Panc1 (cell line): ENCODE measurements around the gene HTN3. TPM values are rescaled to one million over a fixed set of nuclear protein-coding genes. Genes with fewer than 3 reads are reported as not detected.
"Not testable (repeated sequence)": the region's sequence is repeated elsewhere in the genome, so short reads cannot be mapped to it uniquely, and the experiment has no call there.

Experiments
- ATAC-seq: fragments of 200-7000 bp; cut with Tn5 transposase; 2 replicates; pipeline ENCODE4 v1.9.1; 2020; ENCODE audit warnings: mild to moderate bottlenecking, moderate library complexity
- BruUV-seq: library from RNA; stranded (reverse); fragments of 400-500 nt; replicated peaks from 2 replicates; lab custom pipeline; 2021; lab: Mats Ljungman, UMichigan
- CTCF ChIA-PET: fragments of 300-600 bp; sonication (Branson Sonifier 250); formaldehyde crosslinking; loops from one replicate; lab custom pipeline; 2022; ENCODE audit warnings: antibody characterized with exemption; lab: Charles Lee
- POLR2A ChIA-PET: fragments of 300-600 bp; sonication (Branson Sonifier 250); formaldehyde crosslinking; loops from one replicate; lab custom pipeline; 2022; ENCODE audit warnings: antibody characterized with exemption; lab: Charles Lee
- DNase-seq: peaks from one replicate; pipeline ENCODE4 v3.0.0-alpha.2; 2010; ENCODE audit warnings: low read depth, low spot score
- H3K27ac ChIP-seq: 2 replicates; pipeline ENCODE4 v1.5.1; 2011; ENCODE audit warnings: mild to moderate bottlenecking, low read length, inconsistent platforms
- H3K27me3 ChIP-seq: fragments of 200-500 bp; sonication (Bioruptor generic); 2 replicates; pipeline ENCODE4 v1.6.0; 2014; ENCODE audit warnings: low read length, inconsistent platforms; ENCODE audit not compliant: control insufficient read depth, insufficient read depth
- H3K36me3 ChIP-seq: fragments of 200-500 bp; sonication (Bioruptor generic); 2 replicates; pipeline ENCODE4 v1.5.1; 2014; ENCODE audit warnings: inconsistent platforms, mild to moderate bottlenecking, low read length, moderate library complexity; ENCODE audit not compliant: control insufficient read depth, insufficient read depth
- H3K4me1 ChIP-seq: 2 replicates; pipeline ENCODE4 v1.5.1; 2011; ENCODE audit warnings: inconsistent platforms, mild to moderate bottlenecking, low read length, moderate library complexity; ENCODE audit not compliant: control insufficient read depth, insufficient read depth
- H3K4me3 ChIP-seq, 2 experiments: 2 replicates each; pipeline ENCODE4 v1.5.1; 2011 to 2012; ENCODE audit warnings: low read depth in 2 of 2, low read length in 2 of 2, mild to moderate bottlenecking in 2 of 2, inconsistent platforms in 1 of 2, moderate library complexity in 1 of 2
- H3K9me3 ChIP-seq: fragments of 200-500 bp; sonication (Bioruptor generic); 2 replicates; pipeline ENCODE4 v1.5.1; 2014; ENCODE audit warnings: low read depth, mild to moderate bottlenecking, inconsistent platforms, low read length, moderate library complexity; ENCODE audit not compliant: control insufficient read depth, insufficient read depth
- POLR2AphosphoS5 ChIP-seq: IDR thresholded peaks from 2 replicates; pipeline ENCODE4 v1.6.1; 2012; ENCODE audit warnings: mild to moderate bottlenecking, low read depth, low read length, moderate library complexity
- SIN3A ChIP-seq: IDR thresholded peaks from 2 replicates; pipeline ENCODE4 v1.6.1; 2012; ENCODE audit warnings: low read depth, mild to moderate bottlenecking, low read length, moderate library complexity, borderline replicate concordance; ENCODE audit not compliant: insufficient read depth
- TCF7L2 ChIP-seq: IDR thresholded peaks from 2 replicates; pipeline ENCODE4 v1.6.1; 2011; ENCODE audit warnings: mild to moderate bottlenecking, low read depth, low read length, inconsistent platforms
- in situ Hi-C: cut with HindIII; loops from 2 replicates; pipeline ENCODE4 v1.10.0; 2016; ENCODE audit warnings: low sequenced_read_pairs, low pct_unique_long_range_greater_than_20kb
- intact Hi-C: fragments of 100-400 bp; cut with micrococcal nuclease; formaldehyde crosslinking; loops from one replicate; pipeline ENCODE4 v1.10.0; 2022; ENCODE audit not compliant: unreplicated experiment
- total RNA-seq: library from RNA; stranded (reverse); gene quantifications from one replicate; pipeline ENCODE4 v1.2.1, GENCODE V29; 2021; ENCODE audit not compliant: unreplicated experiment
- TF ChIP-seq, protein P1 (sequence below), 2 experiments: IDR thresholded peaks; 2 replicates each; pipeline ENCODE4 v1.6.1; 2011 to 2012; ENCODE audit warnings: low read depth in 2 of 2, control low read depth in 1 of 2, low read length in 1 of 2, mild to moderate bottlenecking in 1 of 2, moderate library complexity in 1 of 2; ENCODE audit not compliant: insufficient read depth in 1 of 2
- TF ChIP-seq, protein P2 (sequence below): fragments of 450-650 bp; IDR thresholded peaks from 2 replicates; pipeline ENCODE4 v1.5.1; 2017; ENCODE audit warnings: mild to moderate bottlenecking

Gene HTN3
- total RNA-seq, 1 experiment from 2014 or later = not detected

DNA sequence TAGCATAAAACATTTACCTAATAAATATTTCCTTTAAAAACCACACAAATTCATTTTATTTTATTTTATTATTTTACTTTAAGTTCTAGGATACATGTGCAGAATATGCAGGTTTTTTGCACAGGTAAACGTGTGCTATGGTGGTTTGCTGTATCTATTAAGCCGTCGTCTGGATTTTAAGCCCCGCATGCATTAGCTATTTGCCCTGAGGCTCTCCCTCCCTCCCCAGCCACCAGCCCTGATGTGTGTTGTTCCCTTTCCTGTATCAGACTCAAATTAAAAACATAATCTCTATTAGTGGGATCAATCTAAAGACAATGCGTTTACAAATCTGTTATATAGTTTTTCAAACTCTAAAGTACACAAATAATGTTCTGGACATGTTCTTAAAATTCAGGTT lies 1.2 kb upstream of the HTN3 start:
- Histone ChIP-seq H3K27ac (no peak overlapping the region), H3K27me3 (no peaks in the 10 kb centered on the region), H3K9me3 (no peaks in the 10 kb centered on the region), H3K36me3 (no peaks in the 10 kb centered on the region), H3K4me3 (no peak overlapping the region), H3K4me1 (no peaks in the 10 kb centered on the region)
- BruUV-seq = no TSS peak
- DNase-seq (no peak), ATAC-seq (no peak)
- TF ChIP-seq TCF7L2 = no peak
- TF ChIP-seq, protein P1, sequence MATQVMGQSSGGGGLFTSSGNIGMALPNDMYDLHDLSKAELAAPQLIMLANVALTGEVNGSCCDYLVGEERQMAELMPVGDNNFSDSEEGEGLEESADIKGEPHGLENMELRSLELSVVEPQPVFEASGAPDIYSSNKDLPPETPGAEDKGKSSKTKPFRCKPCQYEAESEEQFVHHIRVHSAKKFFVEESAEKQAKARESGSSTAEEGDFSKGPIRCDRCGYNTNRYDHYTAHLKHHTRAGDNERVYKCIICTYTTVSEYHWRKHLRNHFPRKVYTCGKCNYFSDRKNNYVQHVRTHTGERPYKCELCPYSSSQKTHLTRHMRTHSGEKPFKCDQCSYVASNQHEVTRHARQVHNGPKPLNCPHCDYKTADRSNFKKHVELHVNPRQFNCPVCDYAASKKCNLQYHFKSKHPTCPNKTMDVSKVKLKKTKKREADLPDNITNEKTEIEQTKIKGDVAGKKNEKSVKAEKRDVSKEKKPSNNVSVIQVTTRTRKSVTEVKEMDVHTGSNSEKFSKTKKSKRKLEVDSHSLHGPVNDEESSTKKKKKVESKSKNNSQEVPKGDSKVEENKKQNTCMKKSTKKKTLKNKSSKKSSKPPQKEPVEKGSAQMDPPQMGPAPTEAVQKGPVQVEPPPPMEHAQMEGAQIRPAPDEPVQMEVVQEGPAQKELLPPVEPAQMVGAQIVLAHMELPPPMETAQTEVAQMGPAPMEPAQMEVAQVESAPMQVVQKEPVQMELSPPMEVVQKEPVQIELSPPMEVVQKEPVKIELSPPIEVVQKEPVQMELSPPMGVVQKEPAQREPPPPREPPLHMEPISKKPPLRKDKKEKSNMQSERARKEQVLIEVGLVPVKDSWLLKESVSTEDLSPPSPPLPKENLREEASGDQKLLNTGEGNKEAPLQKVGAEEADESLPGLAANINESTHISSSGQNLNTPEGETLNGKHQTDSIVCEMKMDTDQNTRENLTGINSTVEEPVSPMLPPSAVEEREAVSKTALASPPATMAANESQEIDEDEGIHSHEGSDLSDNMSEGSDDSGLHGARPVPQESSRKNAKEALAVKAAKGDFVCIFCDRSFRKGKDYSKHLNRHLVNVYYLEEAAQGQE (IDR thresholded peaks at IDR 0.05; ENCODE audit: insufficient read depth in 1 of 2, low read depth in 2 of 2, low read length in 1 of 2) = no peak
- no peak for TF ChIP-seq POLR2AphosphoS5
- no peak for TF ChIP-seq SIN3A
- TF ChIP-seq, protein P2, sequence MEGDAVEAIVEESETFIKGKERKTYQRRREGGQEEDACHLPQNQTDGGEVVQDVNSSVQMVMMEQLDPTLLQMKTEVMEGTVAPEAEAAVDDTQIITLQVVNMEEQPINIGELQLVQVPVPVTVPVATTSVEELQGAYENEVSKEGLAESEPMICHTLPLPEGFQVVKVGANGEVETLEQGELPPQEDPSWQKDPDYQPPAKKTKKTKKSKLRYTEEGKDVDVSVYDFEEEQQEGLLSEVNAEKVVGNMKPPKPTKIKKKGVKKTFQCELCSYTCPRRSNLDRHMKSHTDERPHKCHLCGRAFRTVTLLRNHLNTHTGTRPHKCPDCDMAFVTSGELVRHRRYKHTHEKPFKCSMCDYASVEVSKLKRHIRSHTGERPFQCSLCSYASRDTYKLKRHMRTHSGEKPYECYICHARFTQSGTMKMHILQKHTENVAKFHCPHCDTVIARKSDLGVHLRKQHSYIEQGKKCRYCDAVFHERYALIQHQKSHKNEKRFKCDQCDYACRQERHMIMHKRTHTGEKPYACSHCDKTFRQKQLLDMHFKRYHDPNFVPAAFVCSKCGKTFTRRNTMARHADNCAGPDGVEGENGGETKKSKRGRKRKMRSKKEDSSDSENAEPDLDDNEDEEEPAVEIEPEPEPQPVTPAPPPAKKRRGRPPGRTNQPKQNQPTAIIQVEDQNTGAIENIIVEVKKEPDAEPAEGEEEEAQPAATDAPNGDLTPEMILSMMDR = no peak
- CTCF ChIA-PET = no interaction called here
- in situ Hi-C loops (no loop called here), intact Hi-C loops (no loop called here)
- POLR2A ChIA-PET = no interaction called here

DNA sequence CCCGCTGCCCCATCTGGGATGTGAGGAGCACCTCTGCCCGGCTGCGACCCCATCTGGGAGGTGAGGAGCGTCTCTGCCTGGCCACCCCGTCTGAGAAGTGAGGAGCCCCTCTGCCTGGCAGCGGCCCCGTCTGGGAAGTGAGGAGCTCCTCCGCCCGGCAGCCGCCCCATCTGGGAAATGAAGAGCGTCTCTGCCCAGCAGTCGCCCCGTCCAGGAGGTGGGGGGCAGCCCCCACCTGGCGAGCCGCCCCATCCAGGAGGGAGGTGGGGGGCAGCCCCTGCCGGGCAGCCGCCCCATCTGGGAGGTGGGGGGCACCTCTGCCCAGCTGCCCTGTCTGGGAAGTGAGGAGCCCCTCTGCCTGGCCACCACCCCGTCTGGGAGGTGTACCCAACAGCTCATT lies 9.3 kb downstream of the HTN3 start:
- CTCF ChIA-PET, ATAC-seq: not testable (repeated sequence)

DNA sequence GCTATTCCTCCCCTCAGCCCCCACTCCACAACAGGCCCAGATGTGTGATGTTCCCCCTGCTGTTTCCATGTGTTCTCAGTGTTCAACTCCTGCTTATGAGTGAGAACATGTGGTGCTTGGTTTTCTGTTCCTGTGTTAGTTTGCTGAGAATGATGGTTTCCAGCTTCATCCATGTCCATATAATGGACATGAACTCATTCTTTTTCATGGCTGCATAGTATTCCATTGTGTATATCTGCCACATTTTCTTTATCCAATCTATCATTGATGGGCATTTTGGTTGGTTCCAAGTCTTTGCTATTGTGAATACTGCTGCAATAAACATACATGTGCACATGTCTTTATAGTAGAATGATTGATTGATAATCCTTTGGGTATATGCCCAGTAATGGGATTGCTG lies 11.7 kb downstream of the HTN3 start:
- DNase-seq, H3K36me3 ChIP-seq, ATAC-seq, CTCF ChIA-PET, H3K4me1 ChIP-seq, BruUV-seq, POLR2A ChIA-PET, in situ Hi-C loops, H3K27me3 ChIP-seq, H3K4me3 ChIP-seq, intact Hi-C loops, H3K9me3 ChIP-seq, H3K27ac ChIP-seq: not testable (repeated sequence)

More for the DNA sequence above, 9.3 kb downstream of the HTN3 start:
- H3K4me3 ChIP-seq, H3K27ac ChIP-seq, H3K9me3 ChIP-seq, intact Hi-C loops, DNase-seq, BruUV-seq, H3K27me3 ChIP-seq, POLR2A ChIA-PET, H3K4me1 ChIP-seq, H3K36me3 ChIP-seq, in situ Hi-C loops: not testable (repeated sequence)
